HG03571 (cell line): Measurements from ENCODE around the gene RGS6.

Experiments used
- ATAC-seq: cut with Tn5 transposase; IDR thresholded peaks from one replicate; pipeline ENCODE4 v1.9.1; 2021; ENCODE audit not compliant: unreplicated experiment

The RGS6 gene

GRCh38 chr14:72546344-72547016, 614.3 kb downstream of the RGS6 start:
- no peak for ATAC-seq

DNA sequence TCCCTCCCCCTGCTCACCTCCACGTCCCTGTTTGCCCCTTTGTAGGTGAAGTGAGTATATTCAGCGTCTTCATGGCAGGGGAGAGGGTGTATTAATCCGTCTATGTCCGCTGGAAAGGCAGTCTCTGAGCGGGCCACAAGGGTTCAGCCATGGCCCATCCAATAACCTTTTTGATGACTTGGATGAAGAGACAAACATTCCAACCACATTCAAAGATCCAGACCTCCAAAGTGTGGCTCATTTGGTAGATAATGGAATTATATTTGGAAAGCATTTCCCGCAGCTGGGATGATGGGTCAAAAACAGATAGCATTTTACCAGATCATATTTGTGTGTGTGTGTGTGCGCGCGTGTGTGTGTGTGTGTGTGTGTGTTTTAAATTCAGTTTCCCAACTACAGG, 615.8 kb downstream of the RGS6 start:
- ATAC-seq = no peak

- no peak for ATAC-seq
Observed at GRCh38 chr14:72549026-72549425, 616.8 kb downstream of the RGS6 start.

GRCh38 chr14:72549854-72550253, 617.6 kb downstream of the RGS6 start:
- ATAC-seq = no peak

DNA sequence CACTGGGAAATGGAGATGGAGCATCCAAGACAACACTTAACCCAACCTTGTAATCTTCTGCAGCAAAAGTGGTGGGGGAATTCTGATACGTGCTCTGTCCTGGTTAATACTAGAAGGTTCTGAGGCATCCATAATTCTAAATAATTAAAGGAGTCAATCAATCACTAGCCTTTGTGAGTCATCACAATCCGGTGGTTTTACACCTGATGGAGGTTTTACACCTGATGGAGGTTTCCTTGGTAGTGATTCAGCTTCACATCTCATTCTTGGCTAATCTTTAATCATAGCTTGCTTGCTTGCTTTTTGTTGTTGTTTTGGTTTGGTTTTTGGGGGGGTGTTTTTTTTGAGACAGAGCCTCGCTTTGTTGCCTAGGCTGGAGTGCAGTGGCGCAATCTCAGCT, 618.3 kb downstream of the RGS6 start:
- ATAC-seq = no peak

DNA sequence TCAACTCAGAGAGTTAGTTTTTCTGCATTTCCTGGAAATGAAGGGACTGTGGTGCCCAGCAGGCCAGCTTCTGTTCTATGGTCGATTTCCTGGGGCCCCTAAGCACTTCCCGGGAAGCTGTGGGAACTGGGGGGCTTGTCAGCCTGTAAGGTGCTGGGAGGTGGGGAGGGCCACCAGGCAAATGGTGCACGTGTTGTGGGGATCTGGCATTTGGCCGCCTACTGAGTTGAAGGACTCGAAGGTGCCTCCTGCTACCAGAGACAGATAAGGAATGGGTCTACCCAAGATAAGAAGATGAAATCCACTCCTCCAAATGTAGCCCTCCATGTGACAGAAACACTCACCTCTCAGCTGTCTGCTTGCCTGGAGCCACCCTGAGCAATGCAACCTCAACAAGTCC, 620.0 kb downstream of the RGS6 start:
- no peak for ATAC-seq

DNA sequence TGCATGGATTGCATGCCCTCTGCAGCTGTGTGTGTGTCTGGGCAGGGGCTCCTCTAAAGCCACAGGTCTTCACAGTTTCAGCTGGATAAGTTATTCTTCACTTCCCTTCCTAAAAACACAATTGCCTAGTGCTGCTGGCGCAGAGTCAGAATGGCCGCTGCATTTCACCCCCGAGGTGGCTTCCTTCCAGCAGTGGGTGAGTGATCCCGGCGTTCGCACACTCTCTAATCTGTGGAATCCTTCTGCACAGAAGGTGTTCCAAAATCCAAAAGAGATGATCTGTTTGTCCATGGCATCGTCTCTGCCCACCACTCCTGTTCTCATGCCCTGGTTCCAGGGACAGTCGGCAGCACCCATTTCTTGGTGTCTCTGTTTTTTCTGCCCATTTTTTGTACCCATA, 620.9 kb downstream of the RGS6 start:
- no peak for ATAC-seq

DNA sequence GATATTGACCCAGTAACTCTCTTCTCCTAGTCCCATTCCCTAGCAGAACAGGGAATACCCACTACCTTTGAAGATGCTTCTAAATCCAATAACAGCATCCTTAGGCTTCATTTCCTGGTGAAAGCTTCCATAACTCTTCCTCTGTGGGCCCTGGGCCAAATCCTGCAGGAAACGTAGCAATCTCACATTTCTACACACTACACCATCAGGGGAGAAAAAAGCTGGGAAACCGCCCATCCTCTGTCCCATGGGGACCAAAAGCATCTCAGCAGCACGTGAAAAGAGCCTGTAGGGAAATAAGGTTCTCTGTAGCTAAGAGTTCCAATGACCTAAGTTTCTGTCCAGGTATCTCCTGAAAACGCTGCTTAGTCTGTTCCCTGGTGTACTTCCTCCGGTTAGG, 621.4 kb downstream of the RGS6 start:
- no peak for ATAC-seq

GRCh38 chr14:72554401-72554800, 622.2 kb downstream of the RGS6 start:
- no peak for ATAC-seq

- ATAC-seq = no peak
Observed at GRCh38 chr14:72554994-72555608, 622.9 kb downstream of the RGS6 start.

DNA sequence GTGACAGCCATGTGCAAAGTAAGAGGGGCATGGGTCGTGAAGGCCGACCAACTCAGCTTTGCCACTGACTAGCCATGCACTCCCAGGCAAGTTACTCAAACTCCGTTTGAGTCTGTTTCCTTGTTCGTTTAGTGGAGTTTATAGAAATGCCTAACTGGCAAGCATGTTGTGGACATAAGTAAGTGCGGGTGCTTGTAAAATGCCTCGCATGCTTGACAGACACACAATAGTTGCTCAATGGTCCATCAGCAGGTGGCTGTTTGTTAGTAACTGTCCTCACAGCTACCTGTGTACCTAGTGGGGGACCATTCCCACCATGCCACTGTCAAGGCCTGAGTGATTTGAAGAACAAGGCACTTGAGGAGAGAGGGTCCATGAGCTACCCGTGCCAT, 623.4 kb downstream of the RGS6 start:
- ATAC-seq = no peak

GRCh38 chr14:72557671-72558070, 625.4 kb downstream of the RGS6 start:
- no peak for ATAC-seq

DNA sequence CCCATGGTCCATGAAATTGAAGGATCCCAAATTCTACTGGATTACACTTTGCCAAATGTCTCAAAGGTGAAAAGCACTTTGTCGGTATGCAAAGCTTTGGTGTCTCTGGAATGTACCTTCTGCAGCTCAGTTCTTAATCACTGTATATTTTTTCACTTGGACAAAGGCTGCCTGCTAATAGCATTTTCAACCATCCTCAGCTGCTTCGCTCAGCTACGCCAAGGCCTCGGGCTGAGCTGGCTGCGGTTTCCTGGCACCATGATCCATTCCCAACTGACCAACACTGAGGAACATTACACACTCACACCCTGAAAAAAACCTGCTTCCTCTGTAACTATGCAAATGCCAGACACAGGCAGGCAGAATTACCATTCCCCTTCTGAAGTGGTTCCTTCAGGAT, 626.5 kb downstream of the RGS6 start:
- no peak for ATAC-seq

DNA sequence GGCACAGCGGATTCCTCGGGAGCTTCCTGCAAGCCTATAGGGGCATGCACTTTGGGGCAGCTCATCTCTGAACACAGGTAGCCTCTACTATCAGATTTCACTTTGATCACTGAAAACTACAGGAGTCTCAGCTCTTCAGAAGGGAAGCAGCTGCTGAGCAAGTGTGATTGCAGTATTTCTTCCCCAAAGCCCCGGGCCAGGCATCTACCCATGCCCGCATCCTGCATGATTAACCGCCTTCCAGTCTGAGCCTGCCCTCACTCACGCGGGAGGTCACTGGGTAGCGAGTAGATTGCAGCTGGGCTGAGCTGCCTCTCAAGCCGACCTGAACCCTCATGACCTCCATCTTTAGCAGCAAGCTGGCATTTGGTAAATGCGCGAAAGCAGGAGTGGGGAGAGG, 627.0 kb downstream of the RGS6 start:
- ATAC-seq = no peak

DNA sequence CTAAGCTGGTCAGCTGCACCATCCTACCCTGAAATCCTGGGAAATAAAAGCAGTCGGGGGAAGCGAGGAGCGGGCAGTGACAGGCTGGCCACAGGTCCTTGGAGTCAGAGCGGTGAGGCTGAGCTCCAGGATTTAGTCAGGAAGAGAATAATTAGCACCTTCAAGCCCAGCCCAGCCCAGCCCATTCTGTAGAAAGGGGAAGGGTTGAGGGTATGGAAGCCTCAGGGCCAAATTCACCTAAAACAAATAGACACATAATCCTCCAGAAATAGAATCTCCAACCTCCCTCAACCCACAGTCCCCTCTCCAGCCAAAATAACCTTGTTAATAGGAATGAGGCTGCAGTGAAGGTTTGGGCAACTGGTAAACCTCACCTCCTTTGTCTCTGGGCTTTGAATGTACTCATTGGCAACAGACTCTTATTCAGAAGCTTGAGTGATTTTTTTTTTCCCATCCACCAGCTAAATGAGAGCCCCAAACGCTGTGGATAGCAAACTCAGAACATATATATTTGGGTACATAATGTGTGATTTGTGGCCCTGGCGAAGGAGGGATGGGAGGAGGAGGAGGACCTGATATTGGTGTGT, 627.5 kb downstream of the RGS6 start:
- ATAC-seq = no peak

GRCh38 chr14:72560331-72560730, 628.1 kb downstream of the RGS6 start:
- ATAC-seq = no peak

DNA sequence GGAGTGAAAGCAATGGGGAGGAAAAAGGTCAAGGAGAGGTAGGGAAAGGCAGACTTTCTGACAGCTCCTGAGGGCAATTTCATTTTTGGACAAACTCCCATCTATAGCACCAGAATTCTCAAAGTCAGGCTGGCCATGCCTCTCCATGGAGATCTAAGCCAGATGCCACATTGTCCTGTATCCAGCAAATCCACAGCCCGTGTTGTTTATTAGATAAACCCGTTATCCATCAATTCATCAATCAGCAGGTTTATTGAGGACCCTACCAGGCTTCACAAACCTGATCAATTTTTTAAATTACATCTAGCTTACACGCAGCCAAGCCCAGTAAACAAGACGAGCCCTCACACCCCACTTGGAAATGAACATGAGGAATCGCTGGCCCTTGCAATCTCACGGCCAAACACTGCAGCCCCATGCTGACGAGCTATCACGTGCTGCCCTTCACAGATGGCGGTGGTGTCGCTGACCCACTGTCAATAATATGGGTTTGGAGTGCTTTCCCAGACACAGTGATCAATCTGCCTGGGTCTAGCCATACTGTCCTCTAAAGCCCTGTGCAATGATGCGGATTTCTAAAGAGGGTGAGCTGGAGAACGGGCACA, 628.8 kb downstream of the RGS6 start:
- ATAC-seq = no peak

DNA sequence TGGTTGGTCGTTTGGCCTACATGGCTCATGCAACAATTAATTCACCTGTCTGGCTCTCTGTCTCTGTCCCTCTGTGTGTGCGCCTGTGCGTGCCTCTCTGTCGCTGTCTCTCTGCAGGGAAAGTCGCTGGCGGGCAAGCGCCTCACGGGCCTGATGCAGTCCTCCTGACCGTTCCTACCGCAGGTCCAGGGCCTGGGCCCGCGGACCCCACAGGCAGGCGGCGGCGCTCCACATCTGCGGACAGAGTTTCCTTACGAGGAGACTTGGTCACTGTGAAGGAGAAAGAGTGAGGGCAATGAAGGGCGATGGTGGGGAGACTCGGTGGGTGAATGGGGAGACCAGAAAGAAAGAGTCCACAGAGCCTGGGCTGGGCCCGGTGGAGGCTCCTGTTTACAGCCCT, 630.1 kb downstream of the RGS6 start:
- no peak for ATAC-seq

GRCh38 chr14:72563676-72564075, 631.4 kb downstream of the RGS6 start:
- ATAC-seq = no peak

- ATAC-seq = no peak
Observed at GRCh38 chr14:72565149-72565559, 632.9 kb downstream of the RGS6 start.

GRCh38 chr14:72565917-72566316, 633.7 kb downstream of the RGS6 start:
- ATAC-seq = no peak

GRCh38 chr14:72567226-72567625, 635.0 kb downstream of the RGS6 start:
- no peak for ATAC-seq
